ENCODE results near the gene PLET1. TPM values are rescaled to one million over a fixed set of nuclear protein-coding genes. Genes with fewer than 3 reads are reported as not detected.

The PLET1 gene
- total and polyA plus RNA-seq, 2 experiments from 2014 or later = not detected

GRCh38 chr11:112226831-112227401 lies 33.7 kb downstream of the PLET1 start:
- peaks cover 15% of the 10 kb centered on the region for H3K36me3 ChIP-seq
- no peaks in the 10 kb centered on the region for H3K27me3 ChIP-seq
- H3K9me3 ChIP-seq (ENCODE audit: low read depth) = no peaks in the 10 kb centered on the region
- H3K4me3 ChIP-seq = peak overlapping the region; percentile 68
- DNase-seq (ENCODE audit: low read depth in 1 of 2, low spot score in 1 of 2) = peak; percentile 2 to 42
- peak overlapping the region; percentile 85 for H3K27ac ChIP-seq
- TF ChIP-seq CTCF (IDR thresholded peaks at IDR 0.05; ENCODE audit: low read depth, low read length) = no peak
- peaks cover 6% of the 10 kb centered on the region for H3K4me1 ChIP-seq (ENCODE audit: low read depth)

GRCh38 chr11:112226062-112226830 lies 34.4 kb downstream of the PLET1 start, which contains the start of gene PTS:
Gene PTS (plus strand): TSS chr11:112226428. CDS start chr11:112226444, 16 bp downstream.
- no peak for TF ChIP-seq CTCF (IDR thresholded peaks at IDR 0.05; ENCODE audit: low read depth, low read length)
- H3K27ac ChIP-seq = peak within 1 kb of the TSS; percentile 85

GRCh38 chr11:112225753-112226061 lies 35.0 kb downstream of the PLET1 start:
- DNase-seq (ENCODE audit: low read depth in 1 of 2, low spot score in 1 of 2) = no peak
- peaks cover 16% of the 10 kb centered on the region for H3K36me3 ChIP-seq
- peak overlapping the region; percentile 85 for H3K27ac ChIP-seq
- peak overlapping the region; percentile 68 for H3K4me3 ChIP-seq
- H3K9me3 ChIP-seq (ENCODE audit: low read depth) = no peaks in the 10 kb centered on the region
- H3K4me1 ChIP-seq (ENCODE audit: low read depth) = peaks cover 6% of the 10 kb centered on the region
- TF ChIP-seq CTCF (IDR thresholded peaks at IDR 0.05; ENCODE audit: low read depth, low read length) = no peak
- H3K27me3 ChIP-seq = no peaks in the 10 kb centered on the region

More at GRCh38 chr11:112226062-112226830, 34.4 kb downstream of the PLET1 start, which contains the start of gene PTS:
- H3K4me1 ChIP-seq (ENCODE audit: low read depth) = peaks cover 6% of the 10 kb centered on the region
- DNase-seq (ENCODE audit: low read depth in 1 of 2, low spot score in 1 of 2) = peak; percentile 91
- peak within 1 kb of the TSS; percentile 68 for H3K4me3 ChIP-seq
- peaks cover 15% of the 10 kb centered on the region for H3K36me3 ChIP-seq
- no peaks in the 10 kb centered on the region for H3K27me3 ChIP-seq
- no peaks in the 10 kb centered on the region for H3K9me3 ChIP-seq (ENCODE audit: low read depth)

- TF ChIP-seq CTCF (IDR thresholded peaks at IDR 0.05; ENCODE audit: low read depth, low read length) = no peak
- Histone ChIP-seq H3K9me3 (ENCODE audit: low read depth) (no peaks in the 10 kb centered on the region), H3K36me3 (peaks cover 10% of the 10 kb centered on the region), H3K27ac (no peak overlapping the region), H3K4me1 (ENCODE audit: low read depth) (peaks cover 6% of the 10 kb centered on the region), H3K27me3 (no peaks in the 10 kb centered on the region), H3K4me3 (no peak overlapping the region)
- no peak for DNase-seq (ENCODE audit: low read depth in 1 of 2, low spot score in 1 of 2)
Observed at GRCh38 chr11:112223754-112224532, 36.7 kb downstream of the PLET1 start.

GRCh38 chr11:112223121-112223520 lies 37.5 kb downstream of the PLET1 start:
- Histone ChIP-seq H3K9me3 (ENCODE audit: low read depth) (no peaks in the 10 kb centered on the region), H3K4me3 (no peak overlapping the region), H3K27me3 (no peaks in the 10 kb centered on the region), H3K36me3 (peaks cover 12% of the 10 kb centered on the region), H3K4me1 (ENCODE audit: low read depth) (peaks cover 6% of the 10 kb centered on the region), H3K27ac (no peak overlapping the region)
- TF ChIP-seq CTCF (IDR thresholded peaks at IDR 0.05; ENCODE audit: low read depth, low read length) = no peak
- DNase-seq (ENCODE audit: low read depth in 1 of 2, low spot score in 1 of 2) = no peak

Data from cardiac muscle cell (in vitro differentiated cells and primary cell).